Ishikawa (cell line): ENCODE results near the gene RGL4.

Experiments
- CEBPB ChIP-seq: IDR thresholded peaks from 2 replicates; pipeline ENCODE4 v1.6.1; 2012
- CREB1 ChIP-seq: IDR thresholded peaks from 2 replicates; pipeline ENCODE4 v1.6.1; 2012; ENCODE audit warnings: low read depth
- EGR1 ChIP-seq: IDR thresholded peaks from 2 replicates; pipeline ENCODE4 v1.6.1; 2012
- EP300 ChIP-seq: IDR thresholded peaks from 2 replicates; pipeline ENCODE4 v1.6.1; 2012; ENCODE audit warnings: borderline replicate concordance
- FOXM1 ChIP-seq: IDR thresholded peaks from 2 replicates; pipeline ENCODE4 v1.6.1; 2012; ENCODE audit warnings: low read depth, borderline replicate concordance
- NFIC ChIP-seq: IDR thresholded peaks from 2 replicates; pipeline ENCODE4 v1.6.1; 2012
- RAD21 ChIP-seq: IDR thresholded peaks from 2 replicates; pipeline ENCODE4 v1.6.1; 2012; ENCODE audit warnings: low read depth
- TAF1 ChIP-seq: IDR thresholded peaks from 2 replicates; pipeline ENCODE4 v1.6.1; 2012; ENCODE audit warnings: low read depth, mild to moderate bottlenecking
- TCF12 ChIP-seq: IDR thresholded peaks from 2 replicates; pipeline ENCODE4 v1.6.1; 2012; ENCODE audit warnings: low read depth
- TEAD4 ChIP-seq: IDR thresholded peaks from 2 replicates; pipeline ENCODE4 v1.6.1; 2012
- YY1 ChIP-seq: IDR thresholded peaks from 2 replicates; pipeline ENCODE4 v1.6.1; 2012; ENCODE audit warnings: low read depth
- ZBTB7A ChIP-seq: IDR thresholded peaks from 2 replicates; pipeline ENCODE4 v1.6.1; 2012; ENCODE audit warnings: low read depth
- TF ChIP-seq, protein P1 (sequence below): IDR thresholded peaks from 2 replicates; pipeline ENCODE4 v1.6.1; 2012
- TF ChIP-seq, protein P2 (sequence below): IDR thresholded peaks from 2 replicates; pipeline ENCODE4 v1.6.1; 2012
- TF ChIP-seq, protein P3 (sequence below): IDR thresholded peaks from 2 replicates; pipeline ENCODE4 v1.6.1; 2012; ENCODE audit warnings: low read depth, mild to moderate bottlenecking

The RGL4 gene

GRCh38 chr22:23720855-23721254 is 30.0 kb downstream of the RGL4 start:
- TF ChIP-seq, protein P1, sequence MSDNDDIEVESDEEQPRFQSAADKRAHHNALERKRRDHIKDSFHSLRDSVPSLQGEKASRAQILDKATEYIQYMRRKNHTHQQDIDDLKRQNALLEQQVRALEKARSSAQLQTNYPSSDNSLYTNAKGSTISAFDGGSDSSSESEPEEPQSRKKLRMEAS, result no peak
- no peak for TF ChIP-seq EP300
- TF ChIP-seq TCF12, result no peak
- TF ChIP-seq TAF1, result no peak
- TF ChIP-seq, protein P2, sequence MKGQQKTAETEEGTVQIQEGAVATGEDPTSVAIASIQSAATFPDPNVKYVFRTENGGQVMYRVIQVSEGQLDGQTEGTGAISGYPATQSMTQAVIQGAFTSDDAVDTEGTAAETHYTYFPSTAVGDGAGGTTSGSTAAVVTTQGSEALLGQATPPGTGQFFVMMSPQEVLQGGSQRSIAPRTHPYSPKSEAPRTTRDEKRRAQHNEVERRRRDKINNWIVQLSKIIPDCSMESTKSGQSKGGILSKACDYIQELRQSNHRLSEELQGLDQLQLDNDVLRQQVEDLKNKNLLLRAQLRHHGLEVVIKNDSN, result no peak
- TF ChIP-seq TEAD4, result no peak
- TF ChIP-seq, protein P3, sequence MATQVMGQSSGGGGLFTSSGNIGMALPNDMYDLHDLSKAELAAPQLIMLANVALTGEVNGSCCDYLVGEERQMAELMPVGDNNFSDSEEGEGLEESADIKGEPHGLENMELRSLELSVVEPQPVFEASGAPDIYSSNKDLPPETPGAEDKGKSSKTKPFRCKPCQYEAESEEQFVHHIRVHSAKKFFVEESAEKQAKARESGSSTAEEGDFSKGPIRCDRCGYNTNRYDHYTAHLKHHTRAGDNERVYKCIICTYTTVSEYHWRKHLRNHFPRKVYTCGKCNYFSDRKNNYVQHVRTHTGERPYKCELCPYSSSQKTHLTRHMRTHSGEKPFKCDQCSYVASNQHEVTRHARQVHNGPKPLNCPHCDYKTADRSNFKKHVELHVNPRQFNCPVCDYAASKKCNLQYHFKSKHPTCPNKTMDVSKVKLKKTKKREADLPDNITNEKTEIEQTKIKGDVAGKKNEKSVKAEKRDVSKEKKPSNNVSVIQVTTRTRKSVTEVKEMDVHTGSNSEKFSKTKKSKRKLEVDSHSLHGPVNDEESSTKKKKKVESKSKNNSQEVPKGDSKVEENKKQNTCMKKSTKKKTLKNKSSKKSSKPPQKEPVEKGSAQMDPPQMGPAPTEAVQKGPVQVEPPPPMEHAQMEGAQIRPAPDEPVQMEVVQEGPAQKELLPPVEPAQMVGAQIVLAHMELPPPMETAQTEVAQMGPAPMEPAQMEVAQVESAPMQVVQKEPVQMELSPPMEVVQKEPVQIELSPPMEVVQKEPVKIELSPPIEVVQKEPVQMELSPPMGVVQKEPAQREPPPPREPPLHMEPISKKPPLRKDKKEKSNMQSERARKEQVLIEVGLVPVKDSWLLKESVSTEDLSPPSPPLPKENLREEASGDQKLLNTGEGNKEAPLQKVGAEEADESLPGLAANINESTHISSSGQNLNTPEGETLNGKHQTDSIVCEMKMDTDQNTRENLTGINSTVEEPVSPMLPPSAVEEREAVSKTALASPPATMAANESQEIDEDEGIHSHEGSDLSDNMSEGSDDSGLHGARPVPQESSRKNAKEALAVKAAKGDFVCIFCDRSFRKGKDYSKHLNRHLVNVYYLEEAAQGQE, result no peak
- no peak for TF ChIP-seq NFIC
- TF ChIP-seq RAD21, result no peak
- no peak for TF ChIP-seq EGR1
- TF ChIP-seq CEBPB, result no peak
- no peak for TF ChIP-seq YY1
- no peak for TF ChIP-seq CREB1
- TF ChIP-seq ZBTB7A, result no peak
- no peak for TF ChIP-seq FOXM1

GRCh38 chr22:23722160-23722559 is 31.3 kb downstream of the RGL4 start:
- TF ChIP-seq, protein P1, result no peak
- no peak for TF ChIP-seq TAF1

DNA sequence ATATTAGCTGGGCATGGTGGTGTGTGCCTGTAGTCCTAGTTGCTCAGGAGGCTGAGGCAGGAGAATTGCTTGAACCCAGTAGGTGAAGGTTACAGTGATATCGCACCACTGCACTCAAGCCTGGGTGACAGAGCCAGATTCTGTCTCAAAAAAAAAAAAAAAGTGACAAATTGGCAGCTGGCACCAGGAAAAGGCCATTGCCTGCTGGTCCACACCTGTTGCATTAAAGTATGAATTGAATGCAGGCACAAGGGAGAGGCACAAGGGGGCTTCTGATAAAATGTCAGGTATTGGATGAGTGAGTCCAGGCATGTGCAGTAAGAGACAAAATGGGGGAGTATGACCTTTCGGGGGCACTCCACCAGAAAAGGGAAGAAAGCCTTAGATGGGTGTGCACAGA is 31.9 kb downstream of the RGL4 start:
- TF ChIP-seq ZBTB7A (no peak), EGR1 (no peak), FOXM1 (no peak), TAF1 (no peak), CREB1 (no peak), CEBPB (no peak), RAD21 (no peak), NFIC (no peak)
- TF ChIP-seq, protein P3, result no peak
- TF ChIP-seq, protein P2, result no peak
- TF ChIP-seq, protein P1, result no peak

DNA sequence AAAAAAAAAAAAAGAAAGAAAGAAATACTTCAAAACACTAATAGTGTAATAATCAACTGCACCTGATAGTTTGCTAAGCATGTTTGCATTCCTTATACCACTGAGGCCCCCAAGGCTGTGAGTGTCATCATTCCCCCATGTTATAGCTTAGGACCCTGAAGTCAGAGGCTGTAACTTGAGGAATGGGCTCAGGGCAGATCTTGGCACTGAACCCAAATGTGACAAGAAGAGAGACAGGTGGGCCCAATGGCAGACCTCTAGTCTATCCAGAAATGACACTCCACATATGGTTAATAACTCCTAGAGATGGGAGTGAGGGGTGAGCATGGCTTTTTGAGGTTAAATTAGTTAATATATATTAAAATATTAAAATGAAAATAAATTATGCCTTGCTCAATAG is 46.9 kb downstream of the RGL4 start:
- TF ChIP-seq EGR1 (no peak), TCF12 (no peak), TEAD4 (no peak)

- TF ChIP-seq, protein P3, result no peak
- no peak for TF ChIP-seq EGR1
- no peak for TF ChIP-seq EP300
- TF ChIP-seq YY1, result no peak
- TF ChIP-seq, protein P1, result no peak
- TF ChIP-seq RAD21, result no peak
- no peak for TF ChIP-seq ZBTB7A
- TF ChIP-seq FOXM1, result no peak
- no peak for TF ChIP-seq NFIC
- TF ChIP-seq TCF12, result no peak
- TF ChIP-seq CREB1, result no peak
- TF ChIP-seq, protein P2, result no peak
- no peak for TF ChIP-seq TEAD4
- TF ChIP-seq CEBPB, result no peak
- no peak for TF ChIP-seq TAF1
Measured at GRCh38 chr22:23742505-23743264, 51.9 kb downstream of the RGL4 start.
